HL-60 (cell line): Measurements from ENCODE around the gene ATL3.

ENCODE experiments used
- GABPA ChIP-seq: IDR thresholded peaks from 2 replicates; pipeline ENCODE4 v1.6.1; 2012; ENCODE audit warnings: low read depth
- POLR2AphosphoS5 ChIP-seq: IDR thresholded peaks from 2 replicates; pipeline ENCODE4 v1.6.1; 2012; ENCODE audit warnings: low read depth
- SPI1 ChIP-seq: IDR thresholded peaks from 2 replicates; pipeline ENCODE4 v1.6.1; 2012; ENCODE audit warnings: low read depth, mild to moderate bottlenecking, borderline replicate concordance
- TF ChIP-seq, protein P1 (sequence below): IDR thresholded peaks from one replicate; pipeline ENCODE4 v1.5.1; 2011; ENCODE audit warnings: low read length, control low read depth, inconsistent platforms; ENCODE audit not compliant: insufficient read depth
- TF ChIP-seq, protein P2 (sequence below): IDR thresholded peaks from 2 replicates; pipeline ENCODE4 v1.6.1; 2012; ENCODE audit warnings: low read depth; ENCODE audit not compliant: insufficient replicate concordance

DNA sequence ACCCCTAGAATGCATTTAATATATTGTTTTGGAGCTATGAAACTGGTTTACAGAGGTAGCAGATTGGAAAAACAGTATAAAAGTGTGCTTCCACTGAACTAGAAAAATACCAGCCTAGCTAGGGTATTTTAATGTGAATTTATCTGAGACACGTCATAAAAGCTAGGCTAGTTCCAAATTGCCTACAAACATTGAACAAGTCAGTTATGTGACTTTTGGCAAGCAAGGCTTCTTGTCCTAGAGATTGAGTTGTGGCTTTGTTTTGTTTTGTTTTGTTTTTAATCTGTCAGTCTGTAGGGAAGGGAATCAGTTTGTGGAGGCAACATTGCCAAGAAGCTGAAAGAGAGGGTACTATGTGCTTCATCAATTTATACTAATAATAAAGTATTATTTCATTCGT lies 34.4 kb upstream of the ATL3 start:
- TF ChIP-seq, protein P1, sequence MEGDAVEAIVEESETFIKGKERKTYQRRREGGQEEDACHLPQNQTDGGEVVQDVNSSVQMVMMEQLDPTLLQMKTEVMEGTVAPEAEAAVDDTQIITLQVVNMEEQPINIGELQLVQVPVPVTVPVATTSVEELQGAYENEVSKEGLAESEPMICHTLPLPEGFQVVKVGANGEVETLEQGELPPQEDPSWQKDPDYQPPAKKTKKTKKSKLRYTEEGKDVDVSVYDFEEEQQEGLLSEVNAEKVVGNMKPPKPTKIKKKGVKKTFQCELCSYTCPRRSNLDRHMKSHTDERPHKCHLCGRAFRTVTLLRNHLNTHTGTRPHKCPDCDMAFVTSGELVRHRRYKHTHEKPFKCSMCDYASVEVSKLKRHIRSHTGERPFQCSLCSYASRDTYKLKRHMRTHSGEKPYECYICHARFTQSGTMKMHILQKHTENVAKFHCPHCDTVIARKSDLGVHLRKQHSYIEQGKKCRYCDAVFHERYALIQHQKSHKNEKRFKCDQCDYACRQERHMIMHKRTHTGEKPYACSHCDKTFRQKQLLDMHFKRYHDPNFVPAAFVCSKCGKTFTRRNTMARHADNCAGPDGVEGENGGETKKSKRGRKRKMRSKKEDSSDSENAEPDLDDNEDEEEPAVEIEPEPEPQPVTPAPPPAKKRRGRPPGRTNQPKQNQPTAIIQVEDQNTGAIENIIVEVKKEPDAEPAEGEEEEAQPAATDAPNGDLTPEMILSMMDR, result no peak
- TF ChIP-seq, protein P2, sequence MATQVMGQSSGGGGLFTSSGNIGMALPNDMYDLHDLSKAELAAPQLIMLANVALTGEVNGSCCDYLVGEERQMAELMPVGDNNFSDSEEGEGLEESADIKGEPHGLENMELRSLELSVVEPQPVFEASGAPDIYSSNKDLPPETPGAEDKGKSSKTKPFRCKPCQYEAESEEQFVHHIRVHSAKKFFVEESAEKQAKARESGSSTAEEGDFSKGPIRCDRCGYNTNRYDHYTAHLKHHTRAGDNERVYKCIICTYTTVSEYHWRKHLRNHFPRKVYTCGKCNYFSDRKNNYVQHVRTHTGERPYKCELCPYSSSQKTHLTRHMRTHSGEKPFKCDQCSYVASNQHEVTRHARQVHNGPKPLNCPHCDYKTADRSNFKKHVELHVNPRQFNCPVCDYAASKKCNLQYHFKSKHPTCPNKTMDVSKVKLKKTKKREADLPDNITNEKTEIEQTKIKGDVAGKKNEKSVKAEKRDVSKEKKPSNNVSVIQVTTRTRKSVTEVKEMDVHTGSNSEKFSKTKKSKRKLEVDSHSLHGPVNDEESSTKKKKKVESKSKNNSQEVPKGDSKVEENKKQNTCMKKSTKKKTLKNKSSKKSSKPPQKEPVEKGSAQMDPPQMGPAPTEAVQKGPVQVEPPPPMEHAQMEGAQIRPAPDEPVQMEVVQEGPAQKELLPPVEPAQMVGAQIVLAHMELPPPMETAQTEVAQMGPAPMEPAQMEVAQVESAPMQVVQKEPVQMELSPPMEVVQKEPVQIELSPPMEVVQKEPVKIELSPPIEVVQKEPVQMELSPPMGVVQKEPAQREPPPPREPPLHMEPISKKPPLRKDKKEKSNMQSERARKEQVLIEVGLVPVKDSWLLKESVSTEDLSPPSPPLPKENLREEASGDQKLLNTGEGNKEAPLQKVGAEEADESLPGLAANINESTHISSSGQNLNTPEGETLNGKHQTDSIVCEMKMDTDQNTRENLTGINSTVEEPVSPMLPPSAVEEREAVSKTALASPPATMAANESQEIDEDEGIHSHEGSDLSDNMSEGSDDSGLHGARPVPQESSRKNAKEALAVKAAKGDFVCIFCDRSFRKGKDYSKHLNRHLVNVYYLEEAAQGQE, result no peak
- no peak for TF ChIP-seq POLR2AphosphoS5
- no peak for TF ChIP-seq GABPA
- TF ChIP-seq SPI1, result no peak
